ENCODE results near the gene ANKMY2. TPM values are rescaled to one million over a fixed set of nuclear protein-coding genes. Genes with fewer than 3 reads are reported as not detected.
A peak's percentile ranks its signal among the peaks of the same experiment; 100 is the strongest.
"Not testable (repeated sequence)": the region's sequence is repeated elsewhere in the genome, so short reads cannot be mapped to it uniquely, and the experiment has no call there.

Gene ANKMY2
- total RNA-seq, 2 experiments from 2014 or later = 9.8 to 10.5 TPM

GRCh38 chr7:16660702-16661464 lies 15.3 kb upstream of the ANKMY2 start:
- intact Hi-C loops (cut with micrococcal nuclease) = no loop called here
- ChIA-PET CTCF (no interaction called here), POLR2A (no interaction called here)
- H3K36me3 Mint-ChIP-seq (ENCODE audit: low read depth) = peaks cover 27% of the 10 kb centered on the region
- no peaks in the 10 kb centered on the region for H3K27me3 Mint-ChIP-seq
- TF ChIP-seq, protein P1, sequence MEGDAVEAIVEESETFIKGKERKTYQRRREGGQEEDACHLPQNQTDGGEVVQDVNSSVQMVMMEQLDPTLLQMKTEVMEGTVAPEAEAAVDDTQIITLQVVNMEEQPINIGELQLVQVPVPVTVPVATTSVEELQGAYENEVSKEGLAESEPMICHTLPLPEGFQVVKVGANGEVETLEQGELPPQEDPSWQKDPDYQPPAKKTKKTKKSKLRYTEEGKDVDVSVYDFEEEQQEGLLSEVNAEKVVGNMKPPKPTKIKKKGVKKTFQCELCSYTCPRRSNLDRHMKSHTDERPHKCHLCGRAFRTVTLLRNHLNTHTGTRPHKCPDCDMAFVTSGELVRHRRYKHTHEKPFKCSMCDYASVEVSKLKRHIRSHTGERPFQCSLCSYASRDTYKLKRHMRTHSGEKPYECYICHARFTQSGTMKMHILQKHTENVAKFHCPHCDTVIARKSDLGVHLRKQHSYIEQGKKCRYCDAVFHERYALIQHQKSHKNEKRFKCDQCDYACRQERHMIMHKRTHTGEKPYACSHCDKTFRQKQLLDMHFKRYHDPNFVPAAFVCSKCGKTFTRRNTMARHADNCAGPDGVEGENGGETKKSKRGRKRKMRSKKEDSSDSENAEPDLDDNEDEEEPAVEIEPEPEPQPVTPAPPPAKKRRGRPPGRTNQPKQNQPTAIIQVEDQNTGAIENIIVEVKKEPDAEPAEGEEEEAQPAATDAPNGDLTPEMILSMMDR (IDR thresholded peaks at IDR 0.05) = no peak
- H3K27ac Mint-ChIP-seq = no peak overlapping the region
- no peak overlapping the region for H3K4me3 Mint-ChIP-seq
- H3K4me1 Mint-ChIP-seq (ENCODE audit: low read depth) = peaks cover 27% of the 10 kb centered on the region
- DNase-seq (no peak), ATAC-seq (peak; percentile 55)
- H3K9me3 Mint-ChIP-seq = no peaks in the 10 kb centered on the region

DNA sequence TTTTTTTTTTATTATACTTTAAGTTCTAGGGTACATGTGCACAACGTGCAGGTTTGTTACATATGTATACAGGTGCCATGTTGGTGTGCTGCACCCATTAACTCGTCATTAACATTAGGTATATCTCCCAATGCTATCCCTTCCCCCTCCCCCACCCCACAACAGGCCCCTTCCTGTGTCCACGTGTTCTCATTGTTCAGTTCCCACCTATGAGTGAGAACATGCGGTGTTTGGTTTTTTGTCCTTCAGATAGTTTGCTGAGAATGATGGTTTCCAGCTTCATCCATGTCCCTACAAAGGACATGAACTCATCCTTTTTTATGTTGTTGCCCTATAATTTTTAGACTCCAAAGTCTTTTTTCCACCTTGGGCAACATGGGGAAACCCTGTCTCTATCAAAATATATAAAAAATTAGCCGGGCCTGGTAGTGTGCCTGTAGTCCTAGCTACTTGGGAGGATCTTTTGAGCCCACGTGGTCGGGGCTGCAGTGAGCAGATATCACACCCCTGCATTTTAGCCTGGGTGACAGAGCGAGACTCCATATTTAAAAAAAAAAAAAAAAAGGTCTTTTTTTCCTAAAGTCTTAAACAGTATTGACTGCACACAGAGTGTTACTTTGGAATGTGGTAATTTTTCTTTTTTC lies 14.4 kb upstream of the ANKMY2 start:
- Mint-ChIP-seq H3K4me1 (ENCODE audit: low read depth) (peaks cover 29% of the 10 kb centered on the region), H3K36me3 (ENCODE audit: low read depth) (peaks cover 25% of the 10 kb centered on the region)
- H3K27ac Mint-ChIP-seq; POLR2A ChIA-PET; ATAC-seq; intact Hi-C loops (cut with micrococcal nuclease); H3K27me3 Mint-ChIP-seq; H3K4me3 Mint-ChIP-seq; DNase-seq; H3K9me3 Mint-ChIP-seq: not testable (repeated sequence)
- CTCF ChIA-PET = interaction anchor here (1.0 kb wide), 1 partner anchor 95 kb away, joined by 3 read pairs; no protein-coding TSS in a partner anchor

DNA sequence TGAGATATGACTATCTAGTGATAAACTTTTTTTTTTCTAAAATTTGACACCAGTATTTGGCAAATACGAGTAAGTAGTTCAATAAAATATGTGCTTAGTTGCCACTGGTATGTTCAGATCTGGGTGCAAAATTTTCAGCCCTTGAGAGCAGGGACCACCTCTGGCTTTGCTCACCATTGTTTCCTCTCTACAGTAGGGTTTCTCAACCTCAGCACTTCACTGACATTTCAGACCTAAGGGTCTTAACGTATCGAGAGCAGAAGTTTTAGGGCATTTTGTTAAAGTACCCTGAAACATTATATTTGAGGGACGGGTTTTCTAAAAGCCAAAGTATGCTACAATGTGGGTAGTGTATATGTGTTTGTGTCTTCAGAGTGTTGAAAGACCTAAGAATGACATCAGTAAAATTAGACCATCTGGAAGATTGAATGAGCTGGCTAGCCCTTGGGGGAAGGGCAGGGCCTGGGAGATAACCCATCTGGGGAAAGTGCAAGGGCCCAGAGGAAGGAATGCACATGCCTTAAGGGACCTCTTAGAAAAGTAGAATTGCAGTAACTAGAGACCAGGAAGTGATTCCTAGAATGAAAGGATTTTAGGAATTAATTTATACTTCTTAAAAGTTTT lies 12.2 kb upstream of the ANKMY2 start:
- TF ChIP-seq, protein P1 (IDR thresholded peaks at IDR 0.05) = no peak
- H3K4me3 Mint-ChIP-seq = no peak overlapping the region
- H3K9me3 Mint-ChIP-seq = no peaks in the 10 kb centered on the region
- H3K27ac Mint-ChIP-seq = no peak overlapping the region
- DNase-seq (no peak), ATAC-seq (no peak)
- peaks cover 25% of the 10 kb centered on the region for H3K36me3 Mint-ChIP-seq (ENCODE audit: low read depth)
- POLR2A ChIA-PET = interaction anchor here (1.2 to 4.7 kb wide), 2 partner anchors 9 to 11 kb away, joined by 3 to 30 read pairs; partner anchors contain the start of genes ANKMY2 and BZW2
- intact Hi-C loops (cut with micrococcal nuclease) = no loop called here
- no peaks in the 10 kb centered on the region for H3K27me3 Mint-ChIP-seq
- CTCF ChIA-PET = no interaction called here
- peaks cover 33% of the 10 kb centered on the region for H3K4me1 Mint-ChIP-seq (ENCODE audit: low read depth)

GRCh38 chr7:16656141-16656540 lies 10.6 kb upstream of the ANKMY2 start:
- intact Hi-C loops (cut with micrococcal nuclease) = no loop called here
- TF ChIP-seq, protein P1 (IDR thresholded peaks at IDR 0.05) = no peak
- CTCF ChIA-PET = interaction anchor here (1.3 kb wide), 2 partner anchors 11 to 91 kb away, joined by 3 to 4 read pairs; partner anchors contain the start of gene ANKMY2
- H3K36me3 Mint-ChIP-seq (ENCODE audit: low read depth) = peaks cover 29% of the 10 kb centered on the region
- no peak for ATAC-seq
- H3K27ac Mint-ChIP-seq = no peak overlapping the region
- POLR2A ChIA-PET = interaction anchor here (4.7 kb wide), 1 partner anchor 9 kb away, joined by 30 read pairs; the partner anchor contains the start of genes ANKMY2 and BZW2
- no peak for DNase-seq
- no peak overlapping the region for H3K4me3 Mint-ChIP-seq
- H3K4me1 Mint-ChIP-seq (ENCODE audit: low read depth) = peaks cover 44% of the 10 kb centered on the region
- H3K9me3 Mint-ChIP-seq = no peaks in the 10 kb centered on the region
- no peaks in the 10 kb centered on the region for H3K27me3 Mint-ChIP-seq

DNA sequence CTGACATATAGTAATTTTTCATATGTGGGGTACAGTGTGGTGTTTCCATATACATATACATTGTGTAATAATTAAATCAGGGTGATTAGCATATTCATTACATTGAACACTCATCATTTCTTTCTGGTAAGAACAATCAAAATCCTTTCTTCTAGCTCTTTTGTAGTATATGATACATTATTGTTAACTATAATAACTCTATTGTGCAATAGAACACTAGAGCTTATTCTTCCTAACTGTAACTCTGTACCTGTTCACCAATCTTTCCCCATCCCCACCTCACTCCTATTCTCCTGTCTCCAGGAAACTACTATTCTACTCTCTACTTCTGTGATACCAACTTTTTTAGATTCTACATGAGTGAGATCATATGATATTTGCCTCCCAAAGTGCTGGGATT lies 9.8 kb upstream of the ANKMY2 start:
- no peak for ATAC-seq
- ChIA-PET POLR2A (interaction anchor here (4.7 kb wide), 1 partner anchor 9 kb away, joined by 30 read pairs; the partner anchor contains the start of genes ANKMY2 and BZW2), CTCF (no interaction called here)
- H3K4me1 Mint-ChIP-seq (ENCODE audit: low read depth) = peaks cover 41% of the 10 kb centered on the region
- no peak for DNase-seq
- H3K9me3 Mint-ChIP-seq = no peaks in the 10 kb centered on the region
- intact Hi-C loops (cut with micrococcal nuclease) = no loop called here
- H3K27ac Mint-ChIP-seq = no peak overlapping the region
- no peak overlapping the region for H3K4me3 Mint-ChIP-seq
- H3K27me3 Mint-ChIP-seq = no peaks in the 10 kb centered on the region
- TF ChIP-seq, protein P1 (IDR thresholded peaks at IDR 0.05) = no peak
- peaks cover 31% of the 10 kb centered on the region for H3K36me3 Mint-ChIP-seq (ENCODE audit: low read depth)
